Bronchial epithelial cell (primary cell): ENCODE data around the gene E2F3. TPM values are rescaled to one million over a fixed set of nuclear protein-coding genes. Genes with fewer than 3 reads are reported as not detected.
A peak's percentile ranks its signal among the peaks of the same experiment; 100 is the strongest.

ENCODE experiments used
- DNase-seq: peaks from one replicate; pipeline ENCODE4 v3.0.0-alpha.2; 2010; ENCODE audit warnings: low read depth
- FAIRE-seq: peaks from 2 replicates; lab custom pipeline; 2011; peaks lifted over from hg19 to GRCh38; lab: Jason Lieb, UNC
- H3K27me3 ChIP-seq: 2 replicates; pipeline ENCODE4 v1.5.1; 2011; ENCODE audit warnings: low read length; ENCODE audit not compliant: control insufficient read depth, insufficient read depth
- H3K36me3 ChIP-seq: 2 replicates; pipeline ENCODE4 v1.5.1; 2011; ENCODE audit warnings: low read length; ENCODE audit not compliant: control insufficient read depth, insufficient read depth
- H3K4me3 ChIP-seq: 2 replicates; pipeline ENCODE4 v1.5.1; 2011; ENCODE audit warnings: mild to moderate bottlenecking, low read depth, low read length, control low read depth
- CTCF ChIP-seq: IDR thresholded peaks from 2 replicates; pipeline ENCODE4 v1.5.1; 2011; ENCODE audit warnings: mild to moderate bottlenecking, moderate library complexity, low read length, control low read depth, inconsistent platforms; ENCODE audit not compliant: insufficient read depth, severe bottlenecking
- total RNA-seq: library from RNA; depleted of rRNA; stranded (reverse); fragments of >200 nt; gene quantifications from 2 replicates; pipeline ENCODE4 v1.2.1, GENCODE V29; 2014

The E2F3 gene
- total RNA-seq, 1 donor from 2014 or later = 2.6 TPM

GRCh38 chr6:20455251-20455940, 53.7 kb downstream of the E2F3 start:
- Histone ChIP-seq H3K4me3 (no peak overlapping the region), H3K27me3 (no peaks in the 10 kb centered on the region), H3K36me3 (no peaks in the 10 kb centered on the region)
- TF ChIP-seq CTCF = no peak
- peak; percentile 54 for DNase-seq
- FAIRE-seq = no peak

GRCh38 chr6:20458027-20458894, 56.6 kb downstream of the E2F3 start:
- FAIRE-seq (no peak), DNase-seq (no peak)
- Histone ChIP-seq H3K27me3 (no peaks in the 10 kb centered on the region), H3K4me3 (no peak overlapping the region), H3K36me3 (no peaks in the 10 kb centered on the region)
- TF ChIP-seq CTCF = no peak

- no peak for DNase-seq
- no peak for FAIRE-seq
- Histone ChIP-seq H3K4me3 (no peak overlapping the region), H3K36me3 (no peaks in the 10 kb centered on the region), H3K27me3 (no peaks in the 10 kb centered on the region)
- TF ChIP-seq CTCF = no peak
Observed at GRCh38 chr6:20459682-20460081, 58.0 kb downstream of the E2F3 start.

GRCh38 chr6:20461576-20461975, 59.9 kb downstream of the E2F3 start:
- TF ChIP-seq CTCF = no peak
- FAIRE-seq = no peak
- Histone ChIP-seq H3K4me3 (no peak overlapping the region), H3K27me3 (no peaks in the 10 kb centered on the region), H3K36me3 (no peaks in the 10 kb centered on the region)
- DNase-seq = no peak

- FAIRE-seq (no peak), DNase-seq (no peak)
- H3K36me3 ChIP-seq = no peaks in the 10 kb centered on the region
- no peak for TF ChIP-seq CTCF
- H3K27me3 ChIP-seq = no peaks in the 10 kb centered on the region
- H3K4me3 ChIP-seq = no peak overlapping the region
Observed at GRCh38 chr6:20463396-20463795, 61.7 kb downstream of the E2F3 start.
